GM18858 (cell line): ENCODE data around the gene TMEM130.

Experiments used
- ATAC-seq: cut with Tn5 transposase; IDR thresholded peaks from one replicate; pipeline ENCODE4 v1.9.1; 2021; ENCODE audit not compliant: unreplicated experiment

Gene TMEM130

GRCh38 chr7:98810153-98810802, 59.5 kb downstream of the TMEM130 start:
- no peak for ATAC-seq

DNA sequence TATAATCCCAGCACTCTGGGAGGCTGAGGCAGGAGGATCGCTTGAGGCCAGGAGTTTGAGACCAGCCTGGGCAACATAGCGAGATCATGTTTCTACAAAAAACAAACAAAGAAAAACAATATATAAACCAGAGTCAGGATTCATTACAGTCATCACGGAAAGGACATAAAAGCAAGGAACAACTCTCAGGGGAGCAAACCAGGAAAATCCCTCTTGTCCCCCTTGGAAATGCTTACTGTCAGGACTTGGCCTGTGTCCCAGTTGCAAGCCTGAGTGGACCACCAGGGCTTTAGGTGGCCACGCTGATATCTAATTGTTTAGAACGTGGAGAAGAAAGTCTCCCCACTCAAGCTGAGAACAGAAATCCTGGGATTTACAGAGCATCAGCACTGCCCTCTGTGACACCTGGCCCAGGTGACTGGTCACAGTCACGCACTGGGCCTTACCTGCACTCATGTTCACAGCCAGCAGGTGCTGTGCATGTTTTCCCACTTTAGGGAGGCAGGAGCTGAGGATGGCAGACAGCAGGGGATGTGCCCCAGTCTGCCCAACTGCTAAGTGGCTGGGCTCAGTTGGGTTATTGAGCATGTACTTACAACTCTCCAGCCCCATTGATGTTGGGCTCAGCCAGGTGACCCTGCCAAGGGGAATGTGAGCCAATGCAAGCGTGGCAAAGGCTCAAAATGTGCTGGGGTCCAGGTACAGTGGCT, 60.9 kb downstream of the TMEM130 start:
- no peak for ATAC-seq

GRCh38 chr7:98807068-98808048, 62.5 kb downstream of the TMEM130 start:
- ATAC-seq = no peak

GRCh38 chr7:98805956-98806838, 63.6 kb downstream of the TMEM130 start:
- no peak for ATAC-seq

GRCh38 chr7:98802781-98803110, 67.1 kb downstream of the TMEM130 start:
- peak; percentile 23 for ATAC-seq

DNA sequence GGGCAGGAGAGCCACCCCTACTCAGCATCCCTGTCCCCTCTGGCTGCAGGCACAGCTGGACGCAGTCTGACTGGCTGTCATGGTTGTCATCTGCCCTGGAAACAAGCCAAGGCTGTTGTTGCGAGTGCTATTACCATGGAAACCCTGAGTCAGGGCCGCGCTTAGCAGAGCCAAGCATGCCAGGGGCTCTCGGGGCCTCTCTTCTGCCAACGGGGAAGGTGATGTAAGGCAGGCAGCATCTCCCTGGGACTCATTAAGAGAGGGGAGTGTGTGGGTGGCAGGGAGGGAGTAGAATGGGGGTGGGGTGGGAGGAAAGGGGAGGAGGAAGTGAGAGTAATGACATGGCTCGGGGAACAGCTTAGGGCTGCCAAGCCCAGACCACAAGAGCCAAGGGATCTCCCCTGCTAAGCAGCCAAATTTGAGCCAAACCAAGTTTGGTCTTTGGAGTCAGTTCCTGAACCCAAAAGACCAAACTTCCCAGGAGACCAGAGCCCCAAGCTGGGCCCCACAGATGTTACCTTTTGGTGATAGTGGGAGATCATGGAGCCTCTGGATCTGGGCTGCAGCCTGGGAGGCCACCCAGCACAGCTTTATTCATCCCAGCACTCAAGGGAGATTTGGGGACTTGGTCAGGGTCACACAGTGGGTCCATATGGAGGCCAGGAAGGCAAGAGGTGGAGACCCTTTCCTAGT, 67.6 kb downstream of the TMEM130 start:
- peak; percentile 82 for ATAC-seq

GRCh38 chr7:98800996-98801395, 68.8 kb downstream of the TMEM130 start:
- no peak for ATAC-seq

- ATAC-seq = no peak
These were observed 72.7 kb downstream of the TMEM130 start for GRCh38 chr7:98797150-98797549.
